Right renal pelvis (tissue), 4 donors: ENCODE measurements around the gene TMEM200B. TPM values are rescaled to one million over a fixed set of nuclear protein-coding genes. Genes with fewer than 3 reads are reported as not detected.
"Not testable (repeated sequence)": the region's sequence is repeated elsewhere in the genome, so short reads cannot be mapped to it uniquely, and the experiment has no call there.

Source experiments
- DNase-seq, 4 donors: peaks; one replicate each; pipeline ENCODE4 v3.0.0-alpha.2; 2013; ENCODE audit warnings: low read depth in 4 of 4, low spot score in 3 of 4, missing footprints in 1 of 4
- polyA plus RNA-seq, 4 donors: library from polyadenylated mRNA; unstranded; fragments of 120-200 nt; gene quantifications; one replicate each; pipeline ENCODE4 v1.2.1, GENCODE V29; 2013; ENCODE audit not compliant: insufficient read length in 4 of 4

Gene TMEM200B
- polyA plus RNA-seq, 4 donors = 14.3 to 18.8 (median 14.9) TPM

- peak in 2 of 4 donors; percentile 32 to 44 for DNase-seq
These were observed 12.8 kb upstream of the TMEM200B start for GRCh38 chr1:29136391-29136915.

GRCh38 chr1:29134695-29135028 lies 11.0 kb upstream of the TMEM200B start:
- no peak for DNase-seq

- DNase-seq = no peak
These were observed 10.4 kb upstream of the TMEM200B start for GRCh38 chr1:29133861-29134694.

GRCh38 chr1:29131056-29131455 lies 7.4 kb upstream of the TMEM200B start:
- DNase-seq = not testable (repeated sequence)

DNA sequence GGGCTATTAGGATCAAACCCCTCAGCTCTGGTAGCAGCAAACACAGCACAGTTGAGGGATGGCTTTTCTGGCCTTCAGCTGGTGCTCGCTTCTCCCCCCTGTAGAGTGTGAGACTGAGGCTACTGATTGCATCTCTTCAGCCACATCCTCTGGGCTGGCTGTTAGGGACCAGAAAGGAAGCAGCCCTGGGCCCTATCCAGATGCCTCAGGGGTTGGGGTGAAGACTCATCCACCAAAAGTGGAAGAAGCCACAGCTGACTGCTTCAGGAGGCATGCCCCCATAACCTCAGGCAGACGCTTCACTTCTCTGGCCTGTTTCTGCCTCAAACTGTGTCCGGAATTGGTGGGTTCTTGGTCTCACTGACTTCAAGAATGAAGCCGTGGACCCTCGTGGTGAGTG lies 6.2 kb upstream of the TMEM200B start:
- DNase-seq = no peak

DNA sequence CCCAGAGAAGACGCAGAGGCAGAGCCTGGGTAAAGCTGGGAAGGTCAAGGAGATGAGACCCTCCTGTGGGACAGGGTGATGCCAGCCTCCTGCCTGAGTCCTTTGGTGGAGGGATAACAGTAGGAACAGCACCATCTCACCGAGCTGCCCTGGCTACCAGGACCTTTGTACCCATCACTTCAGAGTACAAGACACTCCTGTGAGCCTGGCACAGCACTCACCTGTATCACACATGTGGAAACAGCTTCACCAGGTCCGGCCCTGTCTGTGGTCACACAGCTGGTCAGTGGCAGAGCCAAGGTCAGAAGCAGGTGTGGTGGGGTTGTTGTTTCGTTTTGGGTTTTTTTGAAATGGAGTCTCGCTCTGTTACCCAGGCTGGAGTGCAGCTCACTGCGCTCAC lies 5.0 kb upstream of the TMEM200B start:
- DNase-seq = no peak

DNA sequence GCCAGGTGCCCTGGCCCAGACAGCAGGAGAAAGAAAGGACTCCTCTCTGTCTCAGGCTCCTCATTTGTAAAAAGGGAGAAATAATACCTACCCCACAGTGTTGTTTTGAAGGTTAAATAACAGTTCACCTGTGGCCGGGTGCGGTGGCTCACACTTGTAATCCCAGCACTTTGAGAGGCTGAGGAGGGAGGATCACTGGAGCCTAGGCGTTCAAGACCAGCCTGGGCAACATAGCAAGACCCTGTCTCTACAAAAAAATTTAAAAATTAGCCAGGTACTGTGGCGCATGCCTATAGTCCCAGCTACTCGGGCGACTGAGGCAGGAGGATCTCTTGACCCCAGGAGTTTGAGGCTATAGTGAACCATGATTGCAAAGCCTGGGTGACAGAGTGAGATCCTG lies 2.5 kb upstream of the TMEM200B start:
- DNase-seq = no peak

DNA sequence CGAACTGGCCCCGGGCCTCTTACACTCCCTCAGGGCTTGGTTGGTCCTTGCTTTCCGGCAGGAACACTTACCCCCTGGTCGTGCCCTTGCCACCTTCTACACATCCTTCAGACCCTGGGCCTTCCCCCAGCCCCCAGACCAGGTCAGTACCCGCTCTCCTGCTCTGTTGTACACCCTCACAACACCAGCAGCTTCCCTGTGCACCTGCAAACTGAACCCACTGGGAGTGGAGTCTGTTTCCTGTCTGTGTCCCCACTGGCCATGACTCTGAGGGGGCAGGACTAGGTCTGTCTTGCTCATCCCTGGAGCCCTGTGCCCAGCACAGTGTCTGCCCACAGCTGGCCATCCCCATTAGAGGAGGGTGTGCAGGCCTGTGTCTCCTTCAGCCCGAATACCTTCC lies 2.1 kb upstream of the TMEM200B start:
- no peak for DNase-seq

DNA sequence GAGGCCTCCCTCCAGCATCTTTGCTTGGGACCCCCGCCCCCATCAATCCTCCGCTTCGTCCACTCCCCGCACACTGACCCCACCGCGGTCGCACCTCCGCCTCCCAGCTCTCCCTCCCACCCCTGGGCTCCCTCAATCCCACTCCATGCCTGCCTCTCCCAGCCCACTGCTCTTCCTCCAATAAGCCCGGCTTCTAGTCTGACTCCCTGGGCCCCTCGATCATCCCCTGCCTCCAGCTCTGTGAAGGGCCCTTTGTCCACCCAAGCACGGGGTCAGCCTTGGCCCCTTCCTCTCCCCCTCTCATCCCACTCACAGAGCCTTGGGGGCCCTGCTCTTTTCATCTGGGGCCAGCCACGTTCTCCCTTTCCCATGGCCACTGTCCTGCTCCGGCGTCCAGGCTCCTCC lies 1.5 kb upstream of the TMEM200B start:
- DNase-seq = no peak

- peak; percentile 77 to 86 (median 82) for DNase-seq
These were observed 898 bp upstream of the TMEM200B start for GRCh38 chr1:29124366-29125236.

DNA sequence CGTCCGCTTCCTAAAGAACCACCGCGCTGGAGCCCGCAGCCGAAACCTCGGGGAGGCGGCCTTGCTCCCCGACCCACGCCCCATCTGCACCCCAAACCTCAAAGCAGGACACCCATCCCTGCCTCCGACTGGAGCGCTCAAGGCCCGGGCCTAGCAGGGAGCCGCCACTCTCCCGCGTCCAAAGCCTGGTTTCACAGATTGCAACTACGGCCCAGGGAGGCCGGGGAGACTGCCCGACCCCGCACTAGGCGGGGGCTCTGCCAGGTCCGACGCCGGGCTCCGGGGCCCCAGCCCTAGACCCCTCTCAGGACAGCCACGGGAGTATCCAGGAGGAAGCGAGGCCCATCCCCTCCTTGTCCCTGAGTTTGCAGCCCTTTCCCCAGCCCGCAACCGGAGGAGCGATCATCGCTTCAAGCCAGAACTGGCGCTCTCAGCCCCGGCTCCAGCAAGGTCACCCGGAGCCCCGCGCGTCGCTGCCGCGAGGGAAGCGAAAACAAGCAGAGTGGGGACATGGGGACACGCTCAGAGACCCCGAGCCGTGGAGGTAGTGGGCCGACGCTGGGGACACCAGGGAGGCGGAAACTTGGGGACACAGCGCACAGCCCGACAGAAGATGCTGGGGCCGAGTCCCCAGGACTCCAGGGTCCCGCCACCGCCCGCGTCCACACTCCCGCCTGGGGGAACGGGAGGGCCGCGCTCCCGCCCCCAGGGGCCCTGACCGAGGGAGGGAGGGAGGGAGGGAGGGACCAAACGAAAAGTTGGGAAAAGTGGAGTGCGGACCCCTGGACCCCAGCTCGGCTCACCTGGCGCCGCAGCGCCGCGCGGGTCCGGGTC lies 433 bp downstream of the TMEM200B start:
- DNase-seq = peak in 2 of 4 donors; percentile 27 to 50

- DNase-seq = peak in 1 of 4 donors; percentile 21
These were observed 1.0 kb downstream of the TMEM200B start for GRCh38 chr1:29122682-29123052.

- peak in 3 of 4 donors; percentile 23 to 50 (median 38) for DNase-seq
These were observed 1.6 kb downstream of the TMEM200B start for GRCh38 chr1:29121936-29122681.

GRCh38 chr1:29121516-29121935 lies 2.2 kb downstream of the TMEM200B start:
- DNase-seq = no peak

DNA sequence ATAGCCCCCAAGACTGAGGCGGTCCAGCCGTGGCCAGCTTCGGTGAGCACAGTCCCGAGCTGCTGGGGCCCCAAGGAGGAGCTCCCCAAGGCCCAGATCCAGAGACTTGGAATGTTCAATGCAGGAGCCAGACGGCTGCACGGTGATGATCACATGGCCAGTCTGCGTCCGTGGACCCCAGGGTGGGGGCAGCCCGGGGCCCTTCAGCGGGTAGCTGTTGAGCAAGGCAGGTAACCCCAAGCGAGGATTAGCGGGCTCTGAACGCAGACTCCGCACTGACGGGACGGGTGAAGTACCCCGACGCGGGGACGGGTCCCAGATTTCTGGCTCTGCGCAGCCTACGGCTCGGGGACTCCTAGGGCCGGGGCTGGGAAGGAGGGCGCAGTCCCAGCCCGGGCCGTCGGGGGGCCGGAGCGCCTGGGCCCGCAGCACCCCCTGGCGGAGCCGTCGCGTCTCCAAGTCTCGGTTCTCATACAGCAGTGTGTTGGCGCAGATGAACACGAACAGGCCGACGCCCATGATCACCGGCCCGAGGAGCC lies 2.7 kb downstream of the TMEM200B start:
- DNase-seq = peak in 3 of 4 donors; percentile 39 to 44 (median 41)

DNA sequence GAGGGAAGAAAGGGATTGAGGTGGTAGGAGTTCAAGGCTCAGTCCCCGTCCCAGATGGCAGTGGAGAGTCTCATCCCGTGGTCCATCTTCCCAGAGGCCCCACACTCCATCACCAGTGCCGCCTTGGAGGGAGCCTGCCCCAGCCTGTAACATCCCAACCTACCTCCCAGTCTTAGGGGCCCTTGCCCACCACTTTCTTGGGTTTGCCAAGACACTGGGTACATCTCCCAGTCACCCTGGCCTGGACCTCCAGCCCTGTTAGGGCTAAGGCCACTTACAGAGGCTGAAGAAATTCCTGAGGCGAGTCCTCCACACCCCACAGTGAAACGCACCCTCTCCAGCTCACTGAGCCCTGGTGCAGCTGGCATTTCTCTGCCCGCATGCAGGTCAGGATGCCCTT lies 3.3 kb downstream of the TMEM200B start:
- no peak for DNase-seq

DNA sequence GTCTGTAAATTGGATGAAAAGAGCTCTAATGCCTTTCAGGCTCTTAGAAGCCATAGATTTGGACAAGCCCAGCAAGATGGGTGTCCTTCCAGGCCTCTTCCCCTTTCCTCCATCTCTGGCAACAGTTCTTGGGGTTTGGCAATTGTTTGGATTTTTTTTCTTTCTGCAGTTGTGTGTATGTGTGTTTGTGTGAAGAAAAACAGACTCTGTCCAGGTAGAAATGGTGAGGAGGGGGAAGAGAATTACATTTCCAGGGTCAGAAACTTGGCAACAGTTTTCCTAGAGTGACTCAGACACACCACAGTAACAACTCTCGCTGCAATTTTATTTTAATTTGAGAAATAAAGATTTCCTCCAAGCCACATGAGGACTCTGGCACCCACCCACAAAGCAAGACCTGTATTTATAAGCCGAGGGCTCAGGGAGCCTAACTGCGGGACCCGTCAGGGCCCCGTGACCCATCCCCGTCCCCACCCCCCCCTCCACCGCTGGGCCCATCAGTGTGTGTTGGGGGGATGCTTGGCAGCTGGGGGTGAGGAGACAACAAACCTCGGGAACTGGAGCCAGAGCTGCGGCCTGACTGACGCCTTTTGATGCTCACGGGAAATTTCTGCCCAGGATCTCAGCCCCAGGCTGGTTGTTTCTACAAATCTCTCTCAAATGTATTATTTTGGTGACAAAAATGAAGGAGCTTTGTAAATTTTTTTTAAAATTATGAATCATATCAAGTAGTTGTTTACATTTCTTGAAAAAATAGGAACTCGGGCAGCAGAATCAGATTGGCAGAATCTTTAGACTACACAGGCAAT lies 4.4 kb downstream of the TMEM200B start:
- DNase-seq = no peak

GRCh38 chr1:29117381-29117780 lies 6.3 kb downstream of the TMEM200B start:
- no peak for DNase-seq

DNA sequence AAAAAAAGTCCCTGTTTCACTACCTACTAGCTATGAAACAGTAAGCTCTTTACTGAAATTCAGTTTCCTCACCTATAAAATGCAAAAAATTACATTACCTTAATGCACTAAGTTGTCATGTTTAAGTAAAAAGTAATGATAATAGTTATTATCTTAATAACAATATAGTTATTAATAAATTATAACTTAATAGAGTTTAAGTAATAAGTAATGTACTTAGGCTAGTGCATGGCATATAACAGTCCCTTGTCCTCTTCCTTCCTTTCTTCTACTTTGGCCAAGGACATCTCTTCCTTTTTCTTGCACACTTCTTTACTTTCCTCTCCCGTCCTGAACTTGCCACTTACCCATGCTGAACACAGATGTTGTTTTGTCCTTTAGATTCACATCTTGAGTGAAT lies 9.0 kb downstream of the TMEM200B start:
- DNase-seq = no peak
